Breast epithelium (tissue), 3 donors: ENCODE data around the gene ELP1.

Experiments used
- POLR2AphosphoS5 ChIP-seq, 3 donors: sonication (generic); formaldehyde crosslinking; IDR thresholded peaks; one replicate each; pipeline ENCODE4 v1.6.1; 2017; ENCODE audit warnings: antibody characterized with exemption in 3 of 3
- TF ChIP-seq, protein P1 (sequence below), 3 donors: fragments of 450-650 bp; IDR thresholded peaks; one replicate each; pipeline ENCODE4 v1.5.1; 2016 to 2017; ENCODE audit warnings: antibody characterized with exemption in 3 of 3, mild to moderate bottlenecking in 3 of 3, moderate library complexity in 3 of 3

- TF ChIP-seq, protein P1, sequence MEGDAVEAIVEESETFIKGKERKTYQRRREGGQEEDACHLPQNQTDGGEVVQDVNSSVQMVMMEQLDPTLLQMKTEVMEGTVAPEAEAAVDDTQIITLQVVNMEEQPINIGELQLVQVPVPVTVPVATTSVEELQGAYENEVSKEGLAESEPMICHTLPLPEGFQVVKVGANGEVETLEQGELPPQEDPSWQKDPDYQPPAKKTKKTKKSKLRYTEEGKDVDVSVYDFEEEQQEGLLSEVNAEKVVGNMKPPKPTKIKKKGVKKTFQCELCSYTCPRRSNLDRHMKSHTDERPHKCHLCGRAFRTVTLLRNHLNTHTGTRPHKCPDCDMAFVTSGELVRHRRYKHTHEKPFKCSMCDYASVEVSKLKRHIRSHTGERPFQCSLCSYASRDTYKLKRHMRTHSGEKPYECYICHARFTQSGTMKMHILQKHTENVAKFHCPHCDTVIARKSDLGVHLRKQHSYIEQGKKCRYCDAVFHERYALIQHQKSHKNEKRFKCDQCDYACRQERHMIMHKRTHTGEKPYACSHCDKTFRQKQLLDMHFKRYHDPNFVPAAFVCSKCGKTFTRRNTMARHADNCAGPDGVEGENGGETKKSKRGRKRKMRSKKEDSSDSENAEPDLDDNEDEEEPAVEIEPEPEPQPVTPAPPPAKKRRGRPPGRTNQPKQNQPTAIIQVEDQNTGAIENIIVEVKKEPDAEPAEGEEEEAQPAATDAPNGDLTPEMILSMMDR (IDR thresholded peaks at IDR 0.05) = no peak
- no peak for TF ChIP-seq POLR2AphosphoS5 (IDR thresholded peaks at IDR 0.05)
Observed at GRCh38 chr9:108832179-108832500, 101.8 kb downstream of the ELP1 start.
